Suppressor macrophage treated with lipopolysaccharide for 1 hour (primary cell): ENCODE measurements around the gene SCNN1G.
"Not testable (repeated sequence)": the region's sequence is repeated elsewhere in the genome, so short reads cannot be mapped to it uniquely, and the experiment has no call there.

ENCODE experiments used
- DNase-seq, 3 donors: peaks; one replicate each; pipeline ENCODE4 v3.0.0-alpha.2; 2020 to 2022

The SCNN1G gene

GRCh38 chr16:23182679-23183542 is at the start of gene SCNN1G:
SCNN1G (plus strand) TSS chr16:23182745; CDS start chr16:23186272, 3,527 bp downstream.
- peak in 1 of 3 donors; percentile 1 for DNase-seq

- no peak for DNase-seq
Observed at GRCh38 chr16:23132775-23133463, 49.6 kb upstream of the SCNN1G start.

GRCh38 chr16:23134274-23134673 is 48.3 kb upstream of the SCNN1G start:
- no peak for DNase-seq

- no peak for DNase-seq
Observed at GRCh38 chr16:23137256-23137655, 45.3 kb upstream of the SCNN1G start.

- no peak for DNase-seq
Observed at GRCh38 chr16:23137818-23138217, 44.7 kb upstream of the SCNN1G start.

GRCh38 chr16:23140107-23140506 is 42.4 kb upstream of the SCNN1G start:
- no peak for DNase-seq

- DNase-seq = no peak
Observed at GRCh38 chr16:23141033-23141432, 41.5 kb upstream of the SCNN1G start.

- no peak for DNase-seq
Observed at GRCh38 chr16:23141500-23141899, 41.0 kb upstream of the SCNN1G start.

GRCh38 chr16:23141959-23142740 is 40.4 kb upstream of the SCNN1G start:
- DNase-seq = no peak

GRCh38 chr16:23143391-23143790 is 39.2 kb upstream of the SCNN1G start:
- DNase-seq = no peak

- DNase-seq = not testable (repeated sequence)
Observed at GRCh38 chr16:23144393-23144792, 38.2 kb upstream of the SCNN1G start.

GRCh38 chr16:23145186-23145585 is 37.4 kb upstream of the SCNN1G start:
- DNase-seq = no peak

GRCh38 chr16:23145608-23146007 is 36.9 kb upstream of the SCNN1G start:
- DNase-seq = no peak

GRCh38 chr16:23146877-23147601 is 35.5 kb upstream of the SCNN1G start:
- DNase-seq = no peak

GRCh38 chr16:23147666-23148065 is 34.9 kb upstream of the SCNN1G start:
- no peak for DNase-seq

GRCh38 chr16:23148166-23148512 is 34.4 kb upstream of the SCNN1G start:
- DNase-seq = no peak

GRCh38 chr16:23148513-23149266 is 33.9 kb upstream of the SCNN1G start:
- peak; percentile 50 to 74 (median 54) for DNase-seq

GRCh38 chr16:23149267-23149992 is 33.1 kb upstream of the SCNN1G start, which contains the start of gene USP31:
USP31 (minus strand) TSS chr16:23149452; CDS start chr16:23149270, 182 bp downstream.
- peak; percentile 95 to 98 (median 98) for DNase-seq

- no peak for DNase-seq
Observed at GRCh38 chr16:23149993-23150364, 32.6 kb upstream of the SCNN1G start.

GRCh38 chr16:23152386-23153178 is 30.0 kb upstream of the SCNN1G start:
- DNase-seq = no peak
